Measurements from ENCODE around the gene TRIM14. TPM values are rescaled to one million over a fixed set of nuclear protein-coding genes. Genes with fewer than 3 reads are reported as not detected.
"Not testable (repeated sequence)": the region's sequence is repeated elsewhere in the genome, so short reads cannot be mapped to it uniquely, and the experiment has no call there.

The TRIM14 gene
- total RNA-seq, 3 donors from 2014 or later (not counting 1 experiment from before 2014, with no cell fraction given): 45.1 to 66.5 (median 65.3) TPM

DNA sequence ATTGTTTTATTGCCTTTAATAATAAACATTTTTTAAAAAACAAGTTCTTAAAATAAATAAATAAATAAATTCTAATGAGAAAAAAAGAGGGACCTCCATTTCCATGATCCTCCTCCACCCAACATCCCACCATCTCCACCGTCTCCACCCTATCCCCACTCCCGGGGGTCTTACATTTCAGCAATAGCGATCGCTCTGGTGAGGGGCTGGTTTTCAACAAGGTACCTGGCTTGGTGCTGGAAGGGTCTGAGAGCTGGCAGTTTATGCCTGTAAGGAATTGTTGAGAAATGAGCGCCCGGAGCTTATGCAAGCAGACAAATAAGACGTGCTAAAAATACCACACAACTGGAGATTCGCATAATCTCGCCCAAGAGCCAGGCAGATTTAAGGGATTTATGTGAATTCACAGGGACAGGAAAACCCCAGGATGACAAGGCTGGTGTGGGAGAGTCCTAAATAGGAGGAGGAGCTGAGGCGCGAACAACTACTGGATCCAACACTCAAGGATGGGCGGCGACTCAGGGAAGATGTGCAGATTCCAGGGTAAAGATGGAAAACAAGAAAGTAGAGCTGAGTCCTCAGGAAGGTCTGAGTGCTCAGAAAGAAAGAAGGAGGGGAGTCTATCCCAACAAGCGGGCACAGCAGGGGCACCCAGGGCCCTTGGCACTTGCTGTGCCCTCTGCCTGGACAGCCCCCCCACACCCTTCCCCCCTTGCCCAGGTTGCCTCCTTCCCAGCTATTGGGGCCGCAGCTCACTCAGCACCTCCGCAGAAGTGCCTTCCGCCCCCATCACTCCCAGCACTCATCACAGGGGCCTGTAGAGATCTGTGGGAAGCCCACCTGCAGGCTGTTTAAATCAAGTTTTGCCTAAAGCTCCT is 27.0 kb downstream of the TRIM14 start:
- no peak for DNase-seq
- 97% methylated on average over 15 of the region's 17 CpGs for WGBS (ENCODE audit: insufficient coverage)
- H3K27me3 Mint-ChIP-seq (ENCODE audit: low read depth in 2 of 2): no peaks in the 10 kb centered on the region
- Histone ChIP-seq H3K4me3 (ENCODE audit: low read length) (no peak overlapping the region), H3K9me3 (ENCODE audit: control insufficient read depth, insufficient read depth, low read length) (no peaks in the 10 kb centered on the region), H3K27me3 (ENCODE audit: control insufficient read depth, insufficient read depth, low read length) (no peaks in the 10 kb centered on the region), H3K27ac (ENCODE audit: low read length) (no peak overlapping the region), H3K4me1 (ENCODE audit: control insufficient read depth, insufficient read depth, low read length) (peaks cover 4% of the 10 kb centered on the region), H3K36me3 (ENCODE audit: control insufficient read depth, insufficient read depth, low read length) (peaks cover 33% of the 10 kb centered on the region)
- peaks cover 8 to 41% of the 10 kb centered on the region in 2 donors for H3K4me1 Mint-ChIP-seq
- H3K36me3 Mint-ChIP-seq: peaks cover 10% of the 10 kb centered on the region
- H3K4me3 Mint-ChIP-seq: no peak overlapping the region
- no peak overlapping the region for H3K27ac Mint-ChIP-seq
- intact Hi-C loops (cut with micrococcal nuclease): no loop called here
- no peaks in the 10 kb centered on the region for H3K9me3 Mint-ChIP-seq
- ATAC-seq: no peak
- TF ChIP-seq, protein P1, sequence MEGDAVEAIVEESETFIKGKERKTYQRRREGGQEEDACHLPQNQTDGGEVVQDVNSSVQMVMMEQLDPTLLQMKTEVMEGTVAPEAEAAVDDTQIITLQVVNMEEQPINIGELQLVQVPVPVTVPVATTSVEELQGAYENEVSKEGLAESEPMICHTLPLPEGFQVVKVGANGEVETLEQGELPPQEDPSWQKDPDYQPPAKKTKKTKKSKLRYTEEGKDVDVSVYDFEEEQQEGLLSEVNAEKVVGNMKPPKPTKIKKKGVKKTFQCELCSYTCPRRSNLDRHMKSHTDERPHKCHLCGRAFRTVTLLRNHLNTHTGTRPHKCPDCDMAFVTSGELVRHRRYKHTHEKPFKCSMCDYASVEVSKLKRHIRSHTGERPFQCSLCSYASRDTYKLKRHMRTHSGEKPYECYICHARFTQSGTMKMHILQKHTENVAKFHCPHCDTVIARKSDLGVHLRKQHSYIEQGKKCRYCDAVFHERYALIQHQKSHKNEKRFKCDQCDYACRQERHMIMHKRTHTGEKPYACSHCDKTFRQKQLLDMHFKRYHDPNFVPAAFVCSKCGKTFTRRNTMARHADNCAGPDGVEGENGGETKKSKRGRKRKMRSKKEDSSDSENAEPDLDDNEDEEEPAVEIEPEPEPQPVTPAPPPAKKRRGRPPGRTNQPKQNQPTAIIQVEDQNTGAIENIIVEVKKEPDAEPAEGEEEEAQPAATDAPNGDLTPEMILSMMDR (IDR thresholded peaks at IDR 0.05): no peak

DNA sequence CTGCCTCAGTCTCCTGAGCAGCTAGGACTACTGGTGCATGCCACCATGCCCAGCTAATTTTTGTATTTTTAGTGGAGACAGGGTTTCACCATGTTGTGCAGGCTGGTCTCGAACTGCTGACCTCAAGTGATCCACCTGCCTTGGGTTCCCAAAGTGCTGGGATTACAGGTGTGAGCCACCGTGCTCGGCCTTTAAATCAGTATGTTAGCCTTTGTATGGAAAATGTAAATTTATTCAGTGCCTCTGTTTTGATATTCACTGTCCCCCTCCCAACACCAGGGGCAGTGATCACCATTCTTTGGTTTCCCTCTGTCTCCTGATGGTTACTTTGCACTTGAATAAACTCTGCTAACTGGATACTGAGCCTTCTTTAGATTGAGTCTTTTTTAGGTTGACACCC is 28.3 kb downstream of the TRIM14 start:
- H3K9me3 Mint-ChIP-seq; H3K27me3 ChIP-seq (ENCODE audit: control insufficient read depth, insufficient read depth, low read length); DNase-seq; H3K36me3 Mint-ChIP-seq; intact Hi-C loops (cut with micrococcal nuclease); H3K27ac Mint-ChIP-seq; H3K9me3 ChIP-seq (ENCODE audit: control insufficient read depth, insufficient read depth, low read length); H3K4me1 ChIP-seq (ENCODE audit: control insufficient read depth, insufficient read depth, low read length); H3K4me3 ChIP-seq (ENCODE audit: low read length); H3K27ac ChIP-seq (ENCODE audit: low read length); H3K27me3 Mint-ChIP-seq (ENCODE audit: low read depth in 2 of 2); H3K4me3 Mint-ChIP-seq; ATAC-seq: not testable (repeated sequence)
- H3K36me3 ChIP-seq (ENCODE audit: control insufficient read depth, insufficient read depth, low read length): peaks cover 35% of the 10 kb centered on the region
- H3K4me1 Mint-ChIP-seq: peaks cover 16 to 41% of the 10 kb centered on the region in 2 donors
- WGBS (ENCODE audit: insufficient coverage): 94% methylated on average over 1 of the region's 3 CpGs

DNA sequence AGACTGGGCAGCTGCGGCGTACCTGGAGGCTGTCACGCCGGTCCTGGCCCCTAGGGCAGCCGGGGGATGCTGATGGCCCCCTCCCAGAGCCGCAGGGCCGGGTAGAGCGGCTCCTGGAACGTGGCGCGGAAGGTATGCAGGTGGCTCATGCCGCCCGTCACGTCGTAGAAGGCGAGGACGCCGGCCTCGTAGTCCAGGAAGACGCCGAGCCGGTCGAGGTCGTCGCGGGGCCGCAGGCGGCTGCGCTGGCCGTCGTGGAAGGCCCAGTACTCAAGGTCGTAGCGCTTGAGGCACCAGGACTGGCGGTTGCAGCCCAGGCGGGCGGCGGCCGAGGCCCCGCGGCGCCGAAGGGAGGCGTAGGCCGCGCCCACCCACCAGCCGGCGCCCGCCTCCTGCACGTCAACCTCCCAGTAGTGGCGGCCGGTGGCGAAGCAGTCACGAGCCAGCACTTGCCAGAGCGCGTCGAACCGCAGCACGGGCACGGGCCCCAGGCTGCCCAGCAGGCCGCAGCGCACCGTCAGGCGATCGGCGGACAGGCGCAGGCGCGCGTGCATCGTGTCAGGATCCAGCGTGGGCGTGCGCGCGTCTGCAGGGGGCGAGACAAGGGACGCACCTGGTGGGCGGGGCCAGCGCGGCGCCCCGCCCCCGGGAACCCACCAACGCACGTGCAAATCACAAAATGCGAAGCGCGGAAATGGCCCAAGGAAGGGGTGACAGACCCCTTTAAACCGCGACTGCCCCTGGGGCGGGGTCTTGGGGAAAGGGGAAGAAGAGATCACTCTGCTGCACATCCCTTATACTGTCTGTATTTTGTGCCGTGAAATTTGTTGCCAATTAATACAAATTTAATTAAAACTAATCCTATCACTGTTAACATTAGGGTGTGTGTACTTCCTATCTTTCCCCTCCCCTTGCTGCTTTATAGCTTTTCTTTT is 31.3 kb downstream of the TRIM14 start:
- TF ChIP-seq, protein P1 (IDR thresholded peaks at IDR 0.05): no peak
- Mint-ChIP-seq H3K4me3 (peak overlapping the region; percentile 78), H3K27ac (peak overlapping the region; percentile 49 to 85), H3K36me3 (peaks cover 3% of the 10 kb centered on the region), H3K9me3 (no peaks in the 10 kb centered on the region), H3K4me1 (peaks cover 22 to 44% of the 10 kb centered on the region in 2 donors), H3K27me3 (ENCODE audit: low read depth in 2 of 2) (no peaks in the 10 kb centered on the region)
- no peak overlapping the region for H3K4me3 ChIP-seq (ENCODE audit: low read length)
- intact Hi-C loops (cut with micrococcal nuclease): no loop called here
- peaks cover 4% of the 10 kb centered on the region for H3K4me1 ChIP-seq (ENCODE audit: control insufficient read depth, insufficient read depth, low read length)
- no peaks in the 10 kb centered on the region for H3K9me3 ChIP-seq (ENCODE audit: control insufficient read depth, insufficient read depth, low read length)
- WGBS (ENCODE audit: insufficient coverage): 73% methylated on average over 88 of the region's 92 CpGs
- ATAC-seq (peak; percentile 84 to 92 (median 89)), DNase-seq (peak; percentile 56 to 57)
- H3K27ac ChIP-seq (ENCODE audit: low read length): no peak overlapping the region
- H3K36me3 ChIP-seq (ENCODE audit: control insufficient read depth, insufficient read depth, low read length): peaks cover 32% of the 10 kb centered on the region
- H3K27me3 ChIP-seq (ENCODE audit: control insufficient read depth, insufficient read depth, low read length): no peaks in the 10 kb centered on the region

DNA sequence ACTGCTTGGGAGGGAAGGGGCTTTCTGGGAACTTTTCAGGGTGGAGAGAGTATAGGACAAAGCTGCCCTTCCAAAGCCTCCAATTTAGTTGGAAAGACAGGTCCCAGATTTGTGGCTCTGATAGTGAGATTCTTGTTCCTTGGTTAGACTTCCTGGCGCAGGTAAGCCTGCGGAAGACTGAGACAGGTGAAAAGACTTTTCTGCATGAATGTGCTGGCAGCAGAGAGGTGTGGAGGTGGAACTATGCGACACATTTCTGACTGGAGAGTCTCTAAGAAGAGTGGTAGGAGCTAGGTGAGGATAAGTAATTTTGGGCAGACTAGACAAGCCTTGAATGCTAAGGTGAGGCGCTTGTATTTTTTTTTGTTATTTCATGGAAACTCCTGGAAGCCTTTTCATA is 32.6 kb downstream of the TRIM14 start:
- H3K4me1 Mint-ChIP-seq: peaks cover 22 to 48% of the 10 kb centered on the region in 2 donors
- Histone ChIP-seq H3K27ac (ENCODE audit: low read length) (no peak overlapping the region), H3K4me3 (ENCODE audit: low read length) (no peak overlapping the region), H3K27me3 (ENCODE audit: control insufficient read depth, insufficient read depth, low read length) (no peaks in the 10 kb centered on the region), H3K4me1 (ENCODE audit: control insufficient read depth, insufficient read depth, low read length) (peaks cover 4% of the 10 kb centered on the region), H3K36me3 (ENCODE audit: control insufficient read depth, insufficient read depth, low read length) (peaks cover 43% of the 10 kb centered on the region), H3K9me3 (ENCODE audit: control insufficient read depth, insufficient read depth, low read length) (no peaks in the 10 kb centered on the region)
- H3K27me3 Mint-ChIP-seq (ENCODE audit: low read depth in 2 of 2): no peaks in the 10 kb centered on the region
- DNase-seq: no peak
- ATAC-seq: no peak
- TF ChIP-seq, protein P1 (IDR thresholded peaks at IDR 0.05): no peak
- peak overlapping the region; percentile 25 for H3K4me3 Mint-ChIP-seq
- WGBS (ENCODE audit: insufficient coverage): 98% methylated on average over 4 of the region's 4 CpGs
- intact Hi-C loops (cut with micrococcal nuclease): no loop called here
- peak overlapping the region; percentile 49 to 71 for H3K27ac Mint-ChIP-seq
- H3K9me3 Mint-ChIP-seq: no peaks in the 10 kb centered on the region
- H3K36me3 Mint-ChIP-seq: no peaks in the 10 kb centered on the region
